GM12878 (cell line): ENCODE data around the gene CD300LG. TPM values are rescaled to one million over a fixed set of nuclear protein-coding genes. Genes with fewer than 3 reads are reported as not detected.

Experiments
- ATAC-seq: fragments of 200-7000 bp; cut with Tn5 transposase; 3 replicates; pipeline ENCODE4 v1.9.1; 2020; ENCODE audit warnings: mild to moderate bottlenecking, moderate library complexity
- BruUV-seq: library from RNA; stranded (reverse); fragments of 400-500 nt; replicated peaks from 2 replicates; lab custom pipeline; 2021; lab: Mats Ljungman, UMichigan
- CTCF ChIA-PET: fragments of 300-600 bp; sonication (Branson Sonifier 250); formaldehyde crosslinking; extraction: SDS; loops from one replicate; lab custom pipeline; 2021; ENCODE audit warnings: inconsistent platforms; lab: Yijun Ruan, JAX
- POLR2A ChIA-PET: fragments of 350-600 bp; formaldehyde crosslinking; extraction: SDS; loops from one replicate; lab custom pipeline; 2021; ENCODE audit warnings: inconsistent platforms; lab: Charles Lee
- RAD21 ChIA-PET: fragments of 300-600 bp; sonication (Branson Sonifier 250); formaldehyde crosslinking; loops from one replicate; lab custom pipeline; 2023; ENCODE audit warnings: antibody characterized with exemption; ENCODE audit not compliant: unreplicated experiment; lab: Charles Lee
- SMC1A ChIA-PET: fragments of 300-600 bp; sonication (Branson Sonifier 250); formaldehyde crosslinking; loops from one replicate; lab custom pipeline; 2023; ENCODE audit not compliant: unreplicated experiment, uncharacterized antibody; lab: Charles Lee
- DNase-seq: peaks from one replicate; pipeline ENCODE4 v3.0.0-alpha.2; 2011; ENCODE audit warnings: low read depth, low spot score
- FAIRE-seq: peaks from 3 replicates; lab custom pipeline; 2011; peaks lifted over from hg19 to GRCh38; lab: Jason Lieb, UNC
- H2AFZ ChIP-seq: 2 replicates; pipeline ENCODE4 v1.6.0; 2011; ENCODE audit warnings: low read depth, low read length, control low read depth; ENCODE audit not compliant: control insufficient read depth
- H3K27ac ChIP-seq: 2 replicates; pipeline ENCODE4 v1.5.1; 2011; ENCODE audit warnings: control low read depth; ENCODE audit not compliant: control insufficient read depth, insufficient read depth
- H3K27me3 ChIP-seq, 2 experiments: replicated peaks in 1 of 2; 2 replicates each; pipeline versions ENCODE4 v1.6.0 to v1.6.1; 2011; ENCODE audit warnings: low read length in 1 of 2; ENCODE audit not compliant: control insufficient read depth in 2 of 2, insufficient read depth in 2 of 2
- H3K36me3 ChIP-seq, 2 experiments: 2 replicates each; pipeline ENCODE4 v1.5.1; 2011; ENCODE audit warnings: low read length in 1 of 2; ENCODE audit not compliant: control insufficient read depth in 2 of 2, insufficient read depth in 2 of 2
- H3K4me1 ChIP-seq: 2 replicates; pipeline ENCODE4 v1.6.1; 2011; ENCODE audit warnings: mild to moderate bottlenecking, low read length, moderate library complexity, mixed read lengths; ENCODE audit not compliant: control insufficient read depth, insufficient read depth
- H3K4me2 ChIP-seq: 2 replicates; pipeline ENCODE4 v1.6.0; 2011; ENCODE audit warnings: control low read depth; ENCODE audit not compliant: control insufficient read depth, insufficient read depth
- H3K4me3 ChIP-seq: fragments of 200-600 bp; sonication (generic); 2 replicates; pipeline ENCODE4 v1.5.1; 2016
- H3K79me2 ChIP-seq: 2 replicates; pipeline ENCODE4 v1.6.0; 2011; ENCODE audit warnings: low read length; ENCODE audit not compliant: control insufficient read depth, insufficient read depth
- H3K9ac ChIP-seq: 2 replicates; pipeline ENCODE4 v1.8.0; 2011; ENCODE audit warnings: low read length, control low read depth, mixed read lengths; ENCODE audit not compliant: control insufficient read depth, insufficient read depth
- H3K9me3 ChIP-seq: replicated peaks from 3 replicates; pipeline ENCODE4 v1.5.1; 2011; ENCODE audit warnings: mild to moderate bottlenecking, low read length; ENCODE audit not compliant: control insufficient read depth, insufficient read depth
- H4K20me1 ChIP-seq: 2 replicates; pipeline ENCODE4 v1.6.0; 2011; ENCODE audit not compliant: control insufficient read depth, insufficient read depth
- EP300 ChIP-seq, 2 experiments: fragments of 150-350 bp in 1 of 2; IDR thresholded peaks; 2 replicates each; pipeline ENCODE4 v1.6.1; 2011 to 2012; ENCODE audit warnings: low read depth in 2 of 2, low read length in 2 of 2, borderline replicate concordance in 1 of 2, improper control_type of control experiment in 1 of 2, inconsistent platforms in 1 of 2; ENCODE audit not compliant: control insufficient read depth in 1 of 2
- HCFC1 ChIP-seq: fragments of 150-350 bp; IDR thresholded peaks from 2 replicates; pipeline ENCODE4 v1.6.1; 2014; ENCODE audit warnings: low read length
- MYC ChIP-seq: IDR thresholded peaks from 2 replicates; pipeline ENCODE4 v1.6.1; 2011; ENCODE audit warnings: mild to moderate bottlenecking, low read length, moderate library complexity, inconsistent platforms; ENCODE audit not compliant: insufficient read depth, insufficient replicate concordance, insufficient read length, severe bottlenecking
- PML ChIP-seq: IDR thresholded peaks from 2 replicates; pipeline ENCODE4 v1.6.1; 2012; ENCODE audit warnings: low read length, inconsistent platforms
- POLR2AphosphoS5 ChIP-seq: IDR thresholded peaks from 2 replicates; pipeline ENCODE4 v1.6.1; 2011; ENCODE audit warnings: mild to moderate bottlenecking, low read length, inconsistent platforms
- POU2F2 ChIP-seq: IDR thresholded peaks from 3 replicates; pipeline ENCODE4 v1.6.1; 2011; ENCODE audit warnings: low read depth, mild to moderate bottlenecking, low read length, borderline replicate concordance
- RBBP5 ChIP-seq: fragments of 200-600 bp; sonication (generic); conservative IDR thresholded peaks from 2 replicates; pipeline ENCODE4 v1.6.1; 2016
- SIN3A ChIP-seq: IDR thresholded peaks from 2 replicates; pipeline ENCODE4 v1.6.1; 2012; ENCODE audit warnings: low read depth, low read length, improper control_type of control experiment
- SMC3 ChIP-seq: IDR thresholded peaks from 2 replicates; pipeline ENCODE4 v1.6.1; 2011; ENCODE audit warnings: low read length, improper control_type of control experiment, borderline replicate concordance
- SREBF1 ChIP-seq: IDR thresholded peaks from 2 replicates; pipeline ENCODE4 v1.6.1; 2012; ENCODE audit warnings: mild to moderate bottlenecking, low read length
- STAT3 ChIP-seq: IDR thresholded peaks from 2 replicates; pipeline ENCODE4 v1.6.1; 2011; ENCODE audit warnings: low read depth, low read length, improper control_type of control experiment
- WGBS: methylation state at CpG from one replicate; pipeline ENCODE4 v1.1.6; 2016; ENCODE audit warnings: low lambda C conversion rate; ENCODE audit not compliant: insufficient replicate concordance, insufficient coverage; ENCODE audit errors: missing lambda C conversion rate; 5-methylcytosine and 5-hydroxymethylcytosine counted together
- in situ Hi-C: fragments of 300-500 bp; cut with MboI; formaldehyde crosslinking; loops from 9 replicates; pipeline ENCODE4 v1.14.3; 2018; ENCODE audit warnings: mixed read lengths
- intact Hi-C: fragments of 100-400 bp; cut with micrococcal nuclease; formaldehyde crosslinking; loops from one replicate; pipeline ENCODE4 v1.14.2; 2022; ENCODE audit not compliant: unreplicated experiment
- polyA plus RNA-seq, 11 experiments: library from polyadenylated mRNA; depleted of rRNA in 4 of 11; unstranded in 6 of 11; stranded (reverse) in 5 of 11; fragments of >200 nt; fragmentation: Nextera tagmentation in 4 of 11; fragmentation: Illumina TruSeq in 1 of 11; extraction: Ambion mirVana in 4 of 11; extraction: Trizol in 1 of 11; gene quantifications; 1 replicate in 1 of 11; 2 replicates in 10 of 11; pipeline versions ENCODE4 v1.2.1 to v1.2.3, GENCODE V29; 2011 to 2016; ENCODE audit warnings: inconsistent platforms in 2 of 11, missing spikeins in 2 of 11, low read depth in 1 of 11
- total RNA-seq, 4 experiments: library from RNA; depleted of rRNA in 3 of 4; stranded (reverse); fragments of >200 nt in 3 of 4; fragmentation: Illumina TruSeq in 1 of 4; extraction: Trizol in 1 of 4; gene quantifications; 2 replicates each; pipeline versions ENCODE4 v1.2.1 to v1.2.3, GENCODE V29; 2013 to 2021
- TF ChIP-seq, protein P1 (sequence below): IDR thresholded peaks from 2 replicates; pipeline ENCODE4 v1.6.1; 2011; ENCODE audit warnings: borderline replicate concordance, low read depth, mild to moderate bottlenecking, moderate library complexity, mixed read lengths, low read length; ENCODE audit not compliant: insufficient read depth; ENCODE audit errors: extremely low read length
- TF ChIP-seq, protein P2 (sequence below): fragments of 450-650 bp; conservative IDR thresholded peaks from 2 replicates; pipeline ENCODE4 v1.6.1; 2017; ENCODE audit warnings: mild to moderate bottlenecking, moderate library complexity
- TF ChIP-seq, protein P3 (sequence below): IDR thresholded peaks from 2 replicates; pipeline ENCODE4 v1.6.1; 2012; ENCODE audit warnings: low read depth, low read length, improper control_type of control experiment

Gene CD300LG
- total and polyA plus RNA-seq, 10 of the 15 experiments (the other 5 are each of a cell fraction or from before 2014, with no cell fraction given) = not detected

- no peak for TF ChIP-seq POLR2AphosphoS5
- TF ChIP-seq SREBF1 = no peak
- TF ChIP-seq, all 136 proteins: peak for 5
Observed at GRCh38 chr17:43878260-43879175, 31.5 kb downstream of the CD300LG start (continued).

DNA sequence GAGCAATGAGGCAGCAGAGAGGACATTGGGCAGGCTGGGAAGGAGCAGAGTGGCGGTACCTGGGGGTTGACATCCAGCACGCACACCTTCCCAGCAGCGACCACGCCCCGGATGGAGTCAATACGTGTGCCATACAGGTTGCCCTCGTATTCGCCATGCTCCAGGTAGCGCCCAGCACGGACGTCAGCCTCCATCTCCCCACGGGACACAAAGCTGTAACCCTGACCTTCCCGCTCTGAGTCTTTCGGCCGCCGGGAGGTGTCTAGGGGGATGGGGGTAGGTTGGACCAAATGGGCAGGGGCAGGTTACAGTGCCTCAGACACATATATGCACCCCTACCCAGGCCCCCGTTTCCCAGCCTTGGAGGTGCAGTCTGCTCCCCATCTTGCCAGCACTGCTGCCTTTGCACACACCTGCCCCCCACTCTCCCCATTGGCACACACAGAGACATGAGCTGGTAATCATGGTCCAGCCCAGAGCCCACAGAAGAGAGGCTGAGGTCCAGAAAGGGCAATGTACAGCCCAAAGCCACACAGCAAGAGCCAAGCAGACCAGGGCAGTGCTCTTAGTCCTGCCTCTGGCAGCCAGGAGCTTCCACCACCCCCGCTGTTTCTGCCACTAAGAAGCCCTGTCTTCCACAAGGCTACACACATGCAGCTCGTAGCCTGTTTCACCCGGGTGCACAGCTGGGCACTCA lies 32.9 kb downstream of the CD300LG start:
- ChIA-PET CTCF (interaction anchor here (0.6 to 1.8 kb wide), 14 partner anchors 9 to 820 kb away, joined by 3 to 8 read pairs (median 5); no protein-coding TSS in a partner anchor), RAD21 (interaction anchor here (1.2 kb wide), 1 partner anchor 288 kb away, joined by 3 read pairs; no protein-coding TSS in a partner anchor), POLR2A (no interaction called here), SMC1A (interaction anchor here (1.0 to 1.2 kb wide), 2 partner anchors 9 to 11 kb away, joined by 3 read pairs; no protein-coding TSS in a partner anchor)
- FAIRE-seq (no peak), ATAC-seq (no peak), DNase-seq (no peak)
- Histone ChIP-seq H4K20me1 (no peaks in the 10 kb centered on the region), H3K27ac (no peak overlapping the region), H3K4me1 (no peaks in the 10 kb centered on the region), H3K27me3 (no peaks in the 10 kb centered on the region), H3K4me2 (no peak overlapping the region), H3K4me3 (no peak overlapping the region), H2AFZ (no peak overlapping the region), H3K9me3 (no peaks in the 10 kb centered on the region), H3K36me3 (no peaks in the 10 kb centered on the region), H3K79me2 (no peaks in the 10 kb centered on the region), H3K9ac (no peak overlapping the region)
- in situ Hi-C loops = no loop called here
- WGBS = 30% methylated on average over 20 of the region's 20 CpGs
- intact Hi-C loops = loop anchor here (10.0 kb wide), 1 partner anchor 115 kb away; no protein-coding TSS in a partner anchor
- no TSS peak for BruUV-seq
- no peak for TF ChIP-seq POLR2AphosphoS5
- no peak for TF ChIP-seq SIN3A
- TF ChIP-seq RBBP5 = no peak
- no peak for TF ChIP-seq HCFC1
- no peak for TF ChIP-seq MYC
- TF ChIP-seq, protein P1, sequence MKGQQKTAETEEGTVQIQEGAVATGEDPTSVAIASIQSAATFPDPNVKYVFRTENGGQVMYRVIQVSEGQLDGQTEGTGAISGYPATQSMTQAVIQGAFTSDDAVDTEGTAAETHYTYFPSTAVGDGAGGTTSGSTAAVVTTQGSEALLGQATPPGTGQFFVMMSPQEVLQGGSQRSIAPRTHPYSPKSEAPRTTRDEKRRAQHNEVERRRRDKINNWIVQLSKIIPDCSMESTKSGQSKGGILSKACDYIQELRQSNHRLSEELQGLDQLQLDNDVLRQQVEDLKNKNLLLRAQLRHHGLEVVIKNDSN = no peak
- TF ChIP-seq, protein P2, sequence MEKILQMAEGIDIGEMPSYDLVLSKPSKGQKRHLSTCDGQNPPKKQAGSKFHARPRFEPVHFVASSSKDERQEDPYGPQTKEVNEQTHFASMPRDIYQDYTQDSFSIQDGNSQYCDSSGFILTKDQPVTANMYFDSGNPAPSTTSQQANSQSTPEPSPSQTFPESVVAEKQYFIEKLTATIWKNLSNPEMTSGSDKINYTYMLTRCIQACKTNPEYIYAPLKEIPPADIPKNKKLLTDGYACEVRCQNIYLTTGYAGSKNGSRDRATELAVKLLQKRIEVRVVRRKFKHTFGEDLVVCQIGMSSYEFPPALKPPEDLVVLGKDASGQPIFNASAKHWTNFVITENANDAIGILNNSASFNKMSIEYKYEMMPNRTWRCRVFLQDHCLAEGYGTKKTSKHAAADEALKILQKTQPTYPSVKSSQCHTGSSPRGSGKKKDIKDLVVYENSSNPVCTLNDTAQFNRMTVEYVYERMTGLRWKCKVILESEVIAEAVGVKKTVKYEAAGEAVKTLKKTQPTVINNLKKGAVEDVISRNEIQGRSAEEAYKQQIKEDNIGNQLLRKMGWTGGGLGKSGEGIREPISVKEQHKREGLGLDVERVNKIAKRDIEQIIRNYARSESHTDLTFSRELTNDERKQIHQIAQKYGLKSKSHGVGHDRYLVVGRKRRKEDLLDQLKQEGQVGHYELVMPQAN = no peak
- no peak for TF ChIP-seq EP300 (IDR thresholded peaks at IDR 0.05; ENCODE audit: borderline replicate concordance in 1 of 2, control insufficient read depth in 1 of 2, low read depth in 2 of 2, low read length in 2 of 2)
- no peak for TF ChIP-seq SMC3
- TF ChIP-seq, protein P3, sequence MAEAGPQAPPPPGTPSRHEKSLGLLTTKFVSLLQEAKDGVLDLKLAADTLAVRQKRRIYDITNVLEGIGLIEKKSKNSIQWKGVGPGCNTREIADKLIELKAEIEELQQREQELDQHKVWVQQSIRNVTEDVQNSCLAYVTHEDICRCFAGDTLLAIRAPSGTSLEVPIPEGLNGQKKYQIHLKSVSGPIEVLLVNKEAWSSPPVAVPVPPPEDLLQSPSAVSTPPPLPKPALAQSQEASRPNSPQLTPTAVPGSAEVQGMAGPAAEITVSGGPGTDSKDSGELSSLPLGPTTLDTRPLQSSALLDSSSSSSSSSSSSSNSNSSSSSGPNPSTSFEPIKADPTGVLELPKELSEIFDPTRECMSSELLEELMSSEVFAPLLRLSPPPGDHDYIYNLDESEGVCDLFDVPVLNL = no peak
- no peak for TF ChIP-seq POU2F2
- TF ChIP-seq STAT3 = no peak
- TF ChIP-seq PML = no peak
- TF ChIP-seq, all 136 proteins: peak for 0
